ENCODE results near the gene FAM72D.
"Not testable (repeated sequence)": the region's sequence is repeated elsewhere in the genome, so short reads cannot be mapped to it uniquely, and the experiment has no call there.

Gene FAM72D

GRCh38 chr1:145079737-145080136 lies 16.0 kb upstream of the FAM72D start:
- in situ Hi-C loops (cut with HindIII; ENCODE audit: low pct_ligation_motif_present, low pct_unique_long_range_greater_than_20kb, low sequenced_read_pairs); DNase-seq: not testable (repeated sequence)

GRCh38 chr1:145080193-145080592 lies 15.6 kb upstream of the FAM72D start:
- DNase-seq; in situ Hi-C loops (cut with HindIII; ENCODE audit: low pct_ligation_motif_present, low pct_unique_long_range_greater_than_20kb, low sequenced_read_pairs): not testable (repeated sequence)

- in situ Hi-C loops (cut with HindIII; ENCODE audit: low pct_ligation_motif_present, low pct_unique_long_range_greater_than_20kb, low sequenced_read_pairs); DNase-seq: not testable (repeated sequence)
These were observed 13.1 kb upstream of the FAM72D start for GRCh38 chr1:145082483-145083255.

- DNase-seq: peak; percentile 6
- in situ Hi-C loops (cut with HindIII; ENCODE audit: low pct_ligation_motif_present, low pct_unique_long_range_greater_than_20kb, low sequenced_read_pairs): not testable (repeated sequence)
These were observed 2.1 kb upstream of the FAM72D start for GRCh38 chr1:145093517-145094149.

GRCh38 chr1:145094655-145095211 lies 1.0 kb upstream of the FAM72D start:
- in situ Hi-C loops (cut with HindIII; ENCODE audit: low pct_ligation_motif_present, low pct_unique_long_range_greater_than_20kb, low sequenced_read_pairs); DNase-seq: not testable (repeated sequence)

- in situ Hi-C loops (cut with HindIII; ENCODE audit: low pct_ligation_motif_present, low pct_unique_long_range_greater_than_20kb, low sequenced_read_pairs): not testable (repeated sequence)
These were observed 6.0 kb downstream of the FAM72D start for GRCh38 chr1:145101725-145102124.

GRCh38 chr1:145103294-145103693 lies 7.5 kb downstream of the FAM72D start:
- DNase-seq; in situ Hi-C loops (cut with HindIII; ENCODE audit: low pct_ligation_motif_present, low pct_unique_long_range_greater_than_20kb, low sequenced_read_pairs): not testable (repeated sequence)

More at GRCh38 chr1:145101725-145102124, 6.0 kb downstream of the FAM72D start:
- DNase-seq: not testable (repeated sequence)

GRCh38 chr1:145111674-145112073 lies 15.9 kb downstream of the FAM72D start:
- DNase-seq; in situ Hi-C loops (cut with HindIII; ENCODE audit: low pct_ligation_motif_present, low pct_unique_long_range_greater_than_20kb, low sequenced_read_pairs): not testable (repeated sequence)

- DNase-seq; in situ Hi-C loops (cut with HindIII; ENCODE audit: low pct_ligation_motif_present, low pct_unique_long_range_greater_than_20kb, low sequenced_read_pairs): not testable (repeated sequence)
These were observed 16.9 kb downstream of the FAM72D start for GRCh38 chr1:145112703-145113102.

- not testable (repeated sequence) for DNase-seq
These were observed 18.8 kb downstream of the FAM72D start for GRCh38 chr1:145114560-145115057.

GRCh38 chr1:145115587-145116493 lies 20.1 kb downstream of the FAM72D start:
- DNase-seq; in situ Hi-C loops (cut with HindIII; ENCODE audit: low pct_ligation_motif_present, low pct_unique_long_range_greater_than_20kb, low sequenced_read_pairs): not testable (repeated sequence)

More at GRCh38 chr1:145114560-145115057, 18.8 kb downstream of the FAM72D start:
- in situ Hi-C loops (cut with HindIII; ENCODE audit: low pct_ligation_motif_present, low pct_unique_long_range_greater_than_20kb, low sequenced_read_pairs): not testable (repeated sequence)

GRCh38 chr1:145119842-145120241 lies 24.1 kb downstream of the FAM72D start:
- in situ Hi-C loops (cut with HindIII; ENCODE audit: low pct_ligation_motif_present, low pct_unique_long_range_greater_than_20kb, low sequenced_read_pairs); DNase-seq: not testable (repeated sequence)

GRCh38 chr1:145122344-145123061 lies 26.7 kb downstream of the FAM72D start:
- in situ Hi-C loops (cut with HindIII; ENCODE audit: low pct_ligation_motif_present, low pct_unique_long_range_greater_than_20kb, low sequenced_read_pairs); DNase-seq: not testable (repeated sequence)

GRCh38 chr1:145123062-145123395 lies 27.3 kb downstream of the FAM72D start:
- in situ Hi-C loops (cut with HindIII; ENCODE audit: low pct_ligation_motif_present, low pct_unique_long_range_greater_than_20kb, low sequenced_read_pairs); DNase-seq: not testable (repeated sequence)

GRCh38 chr1:145123992-145124641 lies 28.3 kb downstream of the FAM72D start:
- in situ Hi-C loops (cut with HindIII; ENCODE audit: low pct_ligation_motif_present, low pct_unique_long_range_greater_than_20kb, low sequenced_read_pairs); DNase-seq: not testable (repeated sequence)

- in situ Hi-C loops (cut with HindIII; ENCODE audit: low pct_ligation_motif_present, low pct_unique_long_range_greater_than_20kb, low sequenced_read_pairs); DNase-seq: not testable (repeated sequence)
These were observed 29.3 kb downstream of the FAM72D start for GRCh38 chr1:145125112-145125511.

GRCh38 chr1:145127144-145127543 lies 31.4 kb downstream of the FAM72D start:
- in situ Hi-C loops (cut with HindIII; ENCODE audit: low pct_ligation_motif_present, low pct_unique_long_range_greater_than_20kb, low sequenced_read_pairs); DNase-seq: not testable (repeated sequence)
